Stimulated activated CD4-positive, alpha-beta T cell treated with anti-CD3 and anti-CD28 coated beads, Interleukin-4, amount 100 ng/mL, for 4 hours (primary cell): ENCODE measurements around the gene OTUB2.
A peak's percentile ranks its signal among the peaks of the same experiment; 100 is the strongest.

Experiments
- DNase-seq, 2 experiments: peaks; one replicate each; pipeline ENCODE4 v3.0.0-alpha.2; 2020

OTUB2 gene

DNA sequence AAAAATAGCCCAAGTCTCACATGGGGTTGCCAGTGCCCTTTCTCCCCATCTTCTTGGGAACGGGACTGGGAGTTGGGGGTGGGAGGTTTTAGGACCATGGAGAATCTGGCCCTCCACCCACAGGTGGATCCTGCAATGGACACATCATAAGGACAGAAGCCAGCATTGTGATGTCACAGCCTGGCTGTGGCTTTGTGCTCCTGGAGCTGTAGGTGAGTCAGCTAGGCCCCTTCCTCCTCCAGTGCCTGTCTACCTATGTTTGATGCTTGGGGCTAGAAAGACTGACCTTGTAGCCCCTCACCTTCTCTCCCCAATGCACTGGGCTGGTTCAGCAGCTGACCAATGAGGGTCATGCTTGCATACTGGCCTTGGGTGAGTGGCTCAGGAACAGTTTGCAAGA lies 29.1 kb upstream of the OTUB2 start, which contains the start of gene CCDC197:
Gene CCDC197 (plus strand): TSS at position 220 of the 400 bp plus-strand sequence. CDS start 831 bp downstream, outside the sequence.
- no peak for DNase-seq

- no peak for DNase-seq
Observed at GRCh38 chr14:93997916-93998870, 27.9 kb upstream of the OTUB2 start.

- no peak for DNase-seq
Observed at GRCh38 chr14:93998871-93999403, 27.2 kb upstream of the OTUB2 start.

DNA sequence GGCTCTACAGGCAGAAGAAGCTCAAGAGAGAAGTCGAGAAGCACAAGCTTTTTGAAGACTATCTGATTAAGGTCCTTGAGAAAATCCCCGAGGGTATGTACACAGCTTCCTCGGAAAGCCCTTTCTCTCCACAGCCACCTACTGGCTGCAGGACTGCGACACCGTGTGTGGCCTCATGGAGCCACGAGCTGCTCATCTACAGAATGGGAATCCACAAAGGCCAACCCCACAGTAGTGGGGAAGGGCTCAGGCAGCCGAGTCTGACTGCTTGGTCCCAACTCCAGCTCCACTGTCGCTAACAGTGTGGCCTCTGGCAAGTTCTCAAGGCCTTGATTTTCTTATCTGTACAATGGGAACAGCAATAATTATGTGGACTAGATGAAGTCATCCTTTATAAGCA lies 26.6 kb upstream of the OTUB2 start:
- DNase-seq: no peak

GRCh38 chr14:94000267-94000666 lies 25.9 kb upstream of the OTUB2 start:
- DNase-seq: no peak

- DNase-seq: no peak
Observed at GRCh38 chr14:94001016-94001415, 25.1 kb upstream of the OTUB2 start.

- peak; percentile 42 to 57 for DNase-seq
Observed at GRCh38 chr14:94001501-94002396, 24.4 kb upstream of the OTUB2 start.

DNA sequence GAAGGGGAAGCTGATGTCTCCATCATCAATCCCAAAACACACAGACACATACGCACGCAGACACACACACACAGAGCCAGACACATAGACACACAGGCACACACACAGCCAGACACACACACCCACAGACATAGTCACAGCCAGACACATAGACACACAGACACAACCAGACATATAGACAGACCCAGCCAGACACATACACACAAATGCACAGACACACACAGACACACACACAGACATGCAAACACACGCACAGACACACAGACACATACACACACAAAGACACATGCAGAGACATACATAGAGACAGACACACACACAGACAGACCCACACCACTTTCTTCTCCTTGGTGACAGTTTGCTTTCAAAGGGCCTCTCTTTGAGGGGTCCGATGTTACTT lies 22.7 kb upstream of the OTUB2 start:
- no peak for DNase-seq

DNA sequence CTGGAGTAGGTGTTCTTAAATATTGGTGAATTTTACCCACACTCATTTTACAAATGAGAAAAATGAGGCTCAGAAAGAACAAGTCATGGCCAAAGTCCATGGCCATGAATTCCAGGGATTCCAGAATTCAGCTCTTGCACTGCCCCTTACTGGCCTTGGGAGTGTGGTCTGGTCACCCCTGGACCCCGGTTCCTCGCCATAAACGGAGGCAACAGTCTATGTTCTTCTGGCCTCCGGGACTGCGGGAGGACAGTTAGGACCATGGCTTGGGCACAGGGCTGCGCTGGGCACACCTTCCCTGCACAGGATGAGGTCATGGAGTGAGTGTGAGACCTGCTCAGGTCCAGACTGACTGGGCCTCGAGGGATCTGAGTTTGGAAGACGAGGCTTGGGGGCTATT lies 22.1 kb upstream of the OTUB2 start:
- no peak for DNase-seq

DNA sequence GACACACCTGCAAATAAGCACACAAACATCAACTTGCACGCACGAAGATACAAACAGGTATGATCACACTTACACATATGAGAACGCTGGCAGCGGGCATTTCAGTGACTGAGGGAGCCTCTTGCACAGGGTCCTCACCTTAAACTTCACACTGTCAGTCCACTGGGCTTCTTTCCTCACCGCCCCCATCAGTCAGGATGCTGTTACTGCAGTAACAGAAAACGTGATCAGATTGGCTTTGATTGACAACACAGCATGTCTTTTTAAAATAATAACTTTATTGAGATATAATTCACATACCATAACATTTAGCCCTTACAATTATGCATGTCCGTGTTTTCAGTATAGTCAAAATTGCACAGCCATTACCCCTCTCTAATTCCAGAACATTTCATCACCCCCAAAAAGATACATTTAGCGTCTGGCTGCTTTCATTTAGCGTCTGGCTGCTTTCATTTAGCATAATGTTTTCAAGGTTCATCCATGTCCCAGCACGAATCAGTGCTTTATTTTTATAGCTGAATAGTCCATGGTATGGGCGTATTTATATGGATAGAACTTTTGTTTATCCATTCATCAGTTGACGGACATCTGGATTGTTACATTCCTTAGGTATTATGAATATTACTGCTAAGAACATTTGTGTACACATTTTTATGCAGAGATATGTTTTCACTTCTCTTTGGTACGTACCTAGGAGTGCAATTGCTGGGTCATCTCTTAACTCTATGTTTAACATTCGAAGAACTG lies 20.6 kb upstream of the OTUB2 start:
- DNase-seq: no peak

- no peak for DNase-seq
Observed at GRCh38 chr14:94008234-94008633, 17.9 kb upstream of the OTUB2 start.

DNA sequence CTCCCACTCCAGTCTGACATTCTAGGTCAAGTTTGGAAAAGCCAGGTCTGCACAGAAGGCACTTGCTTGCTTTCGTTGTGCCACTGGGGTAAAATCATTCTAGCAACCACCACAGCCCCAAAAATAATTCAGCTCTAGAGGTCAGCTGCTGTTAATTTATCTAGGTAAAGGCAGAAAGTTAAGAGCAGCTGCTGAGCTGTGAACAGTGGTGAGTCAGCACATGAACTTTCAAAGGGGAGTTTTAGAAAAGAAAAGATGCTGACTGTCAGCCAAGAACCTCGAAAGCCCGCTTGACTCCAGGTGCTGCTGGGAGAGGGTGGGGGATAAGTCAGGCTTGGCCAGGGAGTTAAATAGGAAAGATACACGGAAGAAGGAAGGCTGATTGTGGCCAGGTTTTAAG lies 16.4 kb upstream of the OTUB2 start:
- DNase-seq: no peak

GRCh38 chr14:94010625-94011024 lies 15.5 kb upstream of the OTUB2 start:
- no peak for DNase-seq

GRCh38 chr14:94011795-94012194 lies 14.3 kb upstream of the OTUB2 start:
- DNase-seq: no peak

DNA sequence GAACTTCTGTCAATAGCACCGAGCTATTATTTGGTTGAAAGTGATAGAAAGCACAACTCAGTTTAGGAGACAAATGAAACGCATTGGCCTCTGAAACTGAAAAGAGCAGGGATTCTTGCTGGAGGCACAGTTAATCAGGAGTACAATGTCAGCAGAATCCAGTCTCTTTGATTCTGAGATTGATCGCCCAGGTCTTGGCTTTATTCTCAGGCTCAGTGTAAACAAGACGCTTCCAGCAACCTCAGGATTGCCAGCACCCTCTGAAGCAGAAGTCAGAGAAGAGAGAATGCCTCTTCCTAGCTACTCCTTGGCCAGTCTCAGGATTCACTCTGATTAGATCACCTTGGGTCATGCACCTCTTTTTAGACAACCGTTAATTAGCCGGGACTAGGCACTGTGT lies 11.8 kb upstream of the OTUB2 start:
- no peak for DNase-seq

GRCh38 chr14:94015223-94015622 lies 10.9 kb upstream of the OTUB2 start:
- no peak for DNase-seq

GRCh38 chr14:94016446-94016976 lies 9.6 kb upstream of the OTUB2 start:
- no peak for DNase-seq

- DNase-seq: no peak
Observed at GRCh38 chr14:94018308-94018707, 7.8 kb upstream of the OTUB2 start.

DNA sequence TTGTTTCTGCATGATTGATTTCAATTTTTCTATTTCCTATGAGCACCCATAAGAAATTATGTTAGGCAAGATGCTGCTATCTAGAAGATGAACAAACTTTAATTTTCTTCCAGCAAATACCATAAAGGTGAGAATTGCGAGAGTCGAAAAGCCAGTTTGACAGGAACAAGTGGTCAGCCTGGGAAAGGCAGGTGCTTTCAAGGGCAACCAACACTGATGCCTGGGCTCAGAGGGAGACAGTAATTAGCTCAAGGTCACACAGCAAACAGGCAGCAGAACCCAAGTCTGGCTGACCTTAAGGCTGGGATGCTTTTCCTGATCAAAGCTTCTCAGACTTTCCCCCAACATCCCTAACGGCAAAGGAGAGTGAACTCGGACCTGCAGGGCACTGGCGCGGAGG lies 6.8 kb upstream of the OTUB2 start:
- DNase-seq: no peak

DNA sequence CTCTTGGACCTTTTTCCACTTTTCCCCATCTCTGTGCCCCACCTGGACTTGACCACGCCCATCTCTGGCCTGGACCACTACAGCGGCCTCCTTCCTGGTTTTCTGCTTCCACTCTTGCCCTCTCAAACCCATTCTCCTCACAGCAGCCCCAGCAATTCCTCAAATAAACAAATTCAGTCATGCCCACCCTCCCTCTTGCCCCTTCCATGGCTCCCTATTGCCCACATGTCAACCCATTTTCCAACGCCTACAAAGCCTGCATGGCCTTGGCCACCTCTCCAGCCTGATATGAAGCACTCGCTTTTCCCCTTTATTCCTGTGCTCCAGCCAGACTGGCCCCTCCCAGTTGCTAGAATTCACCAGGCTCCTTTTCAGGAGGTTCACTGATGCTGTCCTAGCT lies 5.9 kb upstream of the OTUB2 start:
- no peak for DNase-seq

- DNase-seq: no peak
Observed at GRCh38 chr14:94021001-94021400, 5.1 kb upstream of the OTUB2 start.

GRCh38 chr14:94021416-94022157 lies 4.6 kb upstream of the OTUB2 start:
- DNase-seq: no peak
